Neural progenitor cell (in vitro differentiated cells): ENCODE results near the gene PEX26. TPM values are rescaled to one million over a fixed set of nuclear protein-coding genes. Genes with fewer than 3 reads are reported as not detected.

Source experiments
- DNase-seq: peaks from one replicate; pipeline ENCODE4 v3.0.0-alpha.2; 2016; ENCODE audit warnings: low spot score
- H2AFZ ChIP-seq: fragments of 200-600 bp; sonication (generic); replicated peaks from 2 replicates; pipeline ENCODE4 v1.6.1; 2016; ENCODE audit warnings: antibody characterized with exemption
- H3F3A ChIP-seq: fragments of 200-600 bp; sonication (generic); 2 replicates; pipeline ENCODE4 v1.6.1; 2016; ENCODE audit warnings: antibody characterized with exemption, low read depth
- H3K27ac ChIP-seq: fragments of 200-600 bp; sonication (generic); 2 replicates; pipeline ENCODE4 v1.5.1; 2016; ENCODE audit warnings: mild to moderate bottlenecking
- H3K27me3 ChIP-seq: fragments of 200-600 bp; sonication (generic); 2 replicates; pipeline ENCODE4 v1.6.1; 2016; ENCODE audit warnings: mild to moderate bottlenecking, moderate library complexity
- H3K36me3 ChIP-seq: fragments of 200-600 bp; sonication (generic); 2 replicates; pipeline ENCODE4 v1.5.1; 2016
- H3K4me1 ChIP-seq: fragments of 200-600 bp; sonication (generic); 2 replicates; pipeline ENCODE4 v1.6.1; 2016; ENCODE audit warnings: mixed run types
- H3K4me2 ChIP-seq: fragments of 200-600 bp; sonication (generic); 2 replicates; pipeline ENCODE4 v1.6.1; 2016
- H3K4me3 ChIP-seq: fragments of 200-600 bp; sonication (generic); 2 replicates; pipeline ENCODE4 v1.5.1; 2016
- H3K79me2 ChIP-seq: fragments of 200-600 bp; sonication (generic); 2 replicates; pipeline ENCODE4 v1.6.1; 2016; ENCODE audit warnings: low read depth
- H3K9ac ChIP-seq: fragments of 200-600 bp; sonication (generic); 2 replicates; pipeline ENCODE4 v1.6.1; 2016
- H3K9me3 ChIP-seq: fragments of 200-600 bp; sonication (generic); 2 replicates; pipeline ENCODE4 v1.5.1; 2016; ENCODE audit warnings: low read depth
- H4K20me1 ChIP-seq: fragments of 200-600 bp; sonication (generic); 2 replicates; pipeline ENCODE4 v1.6.1; 2016; ENCODE audit warnings: low read depth
- H3K27ac Mint-ChIP-seq: 3 replicates; pipeline ENCODE4 v1.8.0; 2021; ENCODE audit warnings: mixed read lengths
- H3K27me3 Mint-ChIP-seq: 2 replicates; pipeline ENCODE4 v1.8.0; 2022; ENCODE audit warnings: low read depth, mild to moderate bottlenecking, inconsistent platforms, moderate library complexity, mixed read lengths; ENCODE audit not compliant: insufficient read depth
- H3K36me3 Mint-ChIP-seq: 3 replicates; pipeline ENCODE4 v1.8.0; 2021; ENCODE audit warnings: mixed read lengths
- H3K4me1 Mint-ChIP-seq: 3 replicates; pipeline ENCODE4 v1.8.0; 2021; ENCODE audit warnings: mixed read lengths
- H3K4me3 Mint-ChIP-seq: 3 replicates; pipeline ENCODE4 v1.8.0; 2021; ENCODE audit warnings: mild to moderate bottlenecking, moderate library complexity, mixed read lengths
- H3K9me3 Mint-ChIP-seq: 3 replicates; pipeline ENCODE4 v1.8.0; 2020; ENCODE audit warnings: mixed read lengths
- CTCF ChIP-seq: fragments of 200-600 bp; sonication (generic); IDR thresholded peaks from 2 replicates; pipeline ENCODE4 v1.5.1; 2017; ENCODE audit warnings: antibody characterized with exemption, mild to moderate bottlenecking
- EZH2 ChIP-seq: fragments of 200-600 bp; sonication (generic); IDR thresholded peaks from 2 replicates; pipeline ENCODE4 v1.6.1; 2017; ENCODE audit warnings: antibody characterized with exemption, mild to moderate bottlenecking, moderate library complexity
- EZH2phosphoT487 ChIP-seq: fragments of 200-600 bp; sonication (generic); IDR thresholded peaks from 2 replicates; pipeline ENCODE4 v1.6.1; 2017; ENCODE audit warnings: antibody characterized with exemption
- total RNA-seq: library from RNA; depleted of rRNA; stranded (reverse); fragments of >200 nt; gene quantifications from 2 replicates; pipeline ENCODE4 v1.2.3, GENCODE V29; 2015; ENCODE audit warnings: low replicate concordance

The PEX26 gene
- total RNA-seq, 1 donor from 2014 or later: 22.9 TPM

- no peak for TF ChIP-seq CTCF
- TF ChIP-seq EZH2: no peak
- no peak for TF ChIP-seq EZH2phosphoT487
- H3K4me3 Mint-ChIP-seq: no peak overlapping the region
These were observed 23.0 kb downstream of the PEX26 start for GRCh38 chr22:18100781-18101180.

GRCh38 chr22:18101536-18101935, 23.7 kb downstream of the PEX26 start:
- Histone ChIP-seq H3K4me3 (no peak overlapping the region), H3K27me3 (no peaks in the 10 kb centered on the region), H3K36me3 (no peaks in the 10 kb centered on the region), H3K4me1 (no peaks in the 10 kb centered on the region), H3F3A (no peaks in the 10 kb centered on the region), H2AFZ (no peak overlapping the region), H3K27ac (no peak overlapping the region), H4K20me1 (no peaks in the 10 kb centered on the region), H3K9me3 (no peaks in the 10 kb centered on the region), H3K4me2 (no peak overlapping the region), H3K9ac (no peak overlapping the region), H3K79me2 (no peaks in the 10 kb centered on the region)
- peaks cover 3% of the 10 kb centered on the region for H3K9me3 Mint-ChIP-seq
- TF ChIP-seq CTCF: no peak
- TF ChIP-seq EZH2: no peak
- no peak for TF ChIP-seq EZH2phosphoT487
- H3K27ac Mint-ChIP-seq: no peak overlapping the region
- no peaks in the 10 kb centered on the region for H3K4me1 Mint-ChIP-seq
- H3K36me3 Mint-ChIP-seq: peaks cover 11% of the 10 kb centered on the region
- H3K4me3 Mint-ChIP-seq: no peak overlapping the region
- H3K27me3 Mint-ChIP-seq: no peaks in the 10 kb centered on the region
- DNase-seq: no peak

More at GRCh38 chr22:18100781-18101180, 23.0 kb downstream of the PEX26 start:
- Mint-ChIP-seq H3K27ac (no peak overlapping the region), H3K4me1 (no peaks in the 10 kb centered on the region), H3K27me3 (no peaks in the 10 kb centered on the region), H3K9me3 (peaks cover under 1% of the 10 kb centered on the region), H3K36me3 (peaks cover 8% of the 10 kb centered on the region)
- Histone ChIP-seq H3K4me2 (no peak overlapping the region), H3K27ac (no peak overlapping the region), H3F3A (no peaks in the 10 kb centered on the region), H3K36me3 (no peaks in the 10 kb centered on the region), H3K4me1 (no peaks in the 10 kb centered on the region), H4K20me1 (no peaks in the 10 kb centered on the region), H3K79me2 (no peaks in the 10 kb centered on the region), H2AFZ (no peak overlapping the region), H3K27me3 (no peaks in the 10 kb centered on the region), H3K9ac (no peak overlapping the region), H3K9me3 (no peaks in the 10 kb centered on the region), H3K4me3 (no peak overlapping the region)
- DNase-seq: no peak

GRCh38 chr22:18103527-18104269, 25.9 kb downstream of the PEX26 start:
- Histone ChIP-seq H2AFZ (no peak overlapping the region), H3K9ac (no peak overlapping the region), H3K27me3 (peaks cover 7% of the 10 kb centered on the region), H3K4me2 (no peak overlapping the region), H3K36me3 (no peaks in the 10 kb centered on the region), H3K9me3 (no peaks in the 10 kb centered on the region), H3F3A (no peaks in the 10 kb centered on the region), H3K4me3 (no peak overlapping the region), H3K79me2 (no peaks in the 10 kb centered on the region), H4K20me1 (no peaks in the 10 kb centered on the region), H3K4me1 (no peaks in the 10 kb centered on the region), H3K27ac (no peak overlapping the region)
- Mint-ChIP-seq H3K4me3 (no peak overlapping the region), H3K4me1 (no peaks in the 10 kb centered on the region), H3K27ac (no peak overlapping the region), H3K9me3 (peaks cover 6% of the 10 kb centered on the region), H3K27me3 (no peaks in the 10 kb centered on the region), H3K36me3 (peaks cover 9% of the 10 kb centered on the region)
- TF ChIP-seq EZH2phosphoT487: no peak
- no peak for TF ChIP-seq CTCF
- TF ChIP-seq EZH2: no peak
- no peak for DNase-seq
